Measurements from ENCODE around the gene ICAM1. TPM values are rescaled to one million over a fixed set of nuclear protein-coding genes. Genes with fewer than 3 reads are reported as not detected.
A peak's percentile ranks its signal among the peaks of the same experiment; 100 is the strongest.

ICAM1 gene
- total RNA-seq, result 100 to 1,000 TPM in 1 of 7 donors, 10 to 100 TPM in 6; 12.1 to 116 (median 18.7) TPM
- 10 to 100 TPM; 12.3 to 20.6 TPM for polyA plus RNA-seq
- long read RNA-seq, donor 1, transcript ICAM1-201 (7 exons, 3,252 nt), result major isoform, 40 of 57 reads
- long read RNA-seq, donor 1, partial matches to known transcripts, result 14 of 57 reads
- long read RNA-seq, donor 1, other reads (novel, unspliced or antisense), result 3 of 57 reads
- long read RNA-seq, donor 2, partial matches to known transcripts, result 0 of 3 reads
- long read RNA-seq, donor 2, other reads (novel, unspliced or antisense), result 0 of 3 reads
- long read RNA-seq, donor 3, transcript ICAM1-201 (7 exons, 3,252 nt), result major isoform, 37 of 69 reads
- long read RNA-seq, donor 3, partial matches to known transcripts, result 29 of 69 reads
- long read RNA-seq, donor 3, other reads (novel, unspliced or antisense), result 3 of 69 reads

DNA sequence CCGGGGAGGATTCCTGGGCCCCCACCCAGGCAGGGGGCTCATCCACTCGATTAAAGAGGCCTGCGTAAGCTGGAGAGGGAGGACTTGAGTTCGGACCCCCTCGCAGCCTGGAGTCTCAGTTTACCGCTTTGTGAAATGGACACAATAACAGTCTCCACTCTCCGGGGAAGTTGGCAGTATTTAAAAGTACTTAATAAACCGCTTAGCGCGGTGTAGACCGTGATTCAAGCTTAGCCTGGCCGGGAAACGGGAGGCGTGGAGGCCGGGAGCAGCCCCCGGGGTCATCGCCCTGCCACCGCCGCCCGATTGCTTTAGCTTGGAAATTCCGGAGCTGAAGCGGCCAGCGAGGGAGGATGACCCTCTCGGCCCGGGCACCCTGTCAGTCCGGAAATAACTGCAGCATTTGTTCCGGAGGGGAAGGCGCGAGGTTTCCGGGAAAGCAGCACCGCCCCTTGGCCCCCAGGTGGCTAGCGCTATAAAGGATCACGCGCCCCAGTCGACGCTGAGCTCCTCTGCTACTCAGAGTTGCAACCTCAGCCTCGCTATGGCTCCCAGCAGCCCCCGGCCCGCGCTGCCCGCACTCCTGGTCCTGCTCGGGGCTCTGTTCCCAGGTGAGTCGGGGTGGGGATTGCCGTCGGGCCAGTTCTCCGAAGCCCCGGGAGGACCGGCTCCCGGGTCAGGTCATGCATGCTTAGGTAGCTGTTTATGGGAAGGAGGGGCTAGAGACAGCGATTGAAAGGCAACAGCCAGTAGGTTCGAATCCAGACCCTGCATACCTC is at the start of gene ICAM1:
ICAM1 (plus strand) TSS at position 505 of the 779 bp plus-strand sequence; CDS start at position 545, 40 bp downstream.
- H3K36me3 ChIP-seq, result no peaks in the 10 kb centered on the region
- peak; percentile 71 to 84 (median 74) for DNase-seq
- intact Hi-C loops (cut with DNase I), result loop anchor here in 1 of 4 donors (1.0 to 2.0 kb wide), 2 partner anchors 113 to 118 kb away; no protein-coding TSS in a partner anchor
- no peaks in the 10 kb centered on the region for H3K9me3 ChIP-seq
- TF ChIP-seq POLR2A (IDR thresholded peaks at IDR 0.05) (peak; percentile 40), EP300 (IDR thresholded peaks at IDR 0.05) (peak; percentile 56), CTCF (IDR thresholded peaks at IDR 0.05) (peak in 2 of 3 donors; percentile 6 to 14)
- 3 to 4% (median 3%) methylated on average over 48 to 51 of the region's 51 CpGs for WGBS, 3 donors
- peak within 1 kb of the TSS; percentile 58 to 65 for H3K27ac ChIP-seq
- peaks cover 8% of the 10 kb centered on the region for H3K4me1 ChIP-seq (ENCODE audit: insufficient read depth)
- no peaks in the 10 kb centered on the region for H3K27me3 ChIP-seq
- H3K4me3 ChIP-seq, result peak within 1 kb of the TSS; percentile 39

DNA sequence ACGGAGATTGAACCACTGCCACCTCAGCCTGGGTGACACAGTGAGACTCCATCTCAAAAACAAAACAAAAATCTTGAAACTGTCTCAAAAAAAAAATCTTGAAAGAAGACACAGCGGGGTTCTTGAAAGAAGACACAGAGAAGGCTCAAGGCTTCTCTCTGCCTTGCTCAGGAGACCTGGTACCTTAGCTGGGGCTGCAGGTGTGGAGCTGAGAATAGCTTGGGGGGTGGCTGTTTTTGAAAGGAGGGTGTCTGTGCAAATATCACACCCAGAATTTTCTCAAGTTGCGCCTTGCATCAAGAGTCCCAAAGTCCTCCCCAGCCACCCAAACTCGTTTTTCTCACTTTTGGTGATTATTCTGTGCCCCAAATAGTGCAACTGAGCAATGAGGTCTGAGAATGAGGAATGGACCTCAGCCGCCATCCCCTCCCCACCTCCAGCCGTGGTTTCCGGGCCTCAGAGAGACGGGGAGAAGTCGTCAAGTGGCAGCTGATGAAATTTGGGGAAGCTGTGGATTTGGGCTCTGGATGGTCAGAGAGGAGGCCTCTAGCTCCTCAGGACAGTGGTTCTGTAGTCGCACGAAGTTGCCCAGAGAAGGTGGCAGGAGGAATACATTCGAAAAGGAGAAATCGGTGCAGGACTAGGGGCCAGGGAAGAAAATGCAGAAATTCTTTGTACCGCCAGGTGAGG is 48.6 kb upstream of the ICAM1 start:
- Histone ChIP-seq H3K27me3 (no peaks in the 10 kb centered on the region), H3K27ac (no peak overlapping the region), H3K9me3 (no peaks in the 10 kb centered on the region), H3K4me3 (no peak overlapping the region), H3K4me1 (ENCODE audit: insufficient read depth) (peaks cover 6% of the 10 kb centered on the region), H3K36me3 (no peaks in the 10 kb centered on the region)
- intact Hi-C loops (cut with DNase I), result loop anchor here in 1 of 4 donors (10.0 kb wide), 1 partner anchor 108 kb away; the partner anchor contains the start of genes EIF3G and P2RY11
- no peak for DNase-seq
- TF ChIP-seq POLR2A (IDR thresholded peaks at IDR 0.05), result no peak
- 87 to 90% (median 87%) methylated on average over 14 of the region's 14 CpGs for WGBS, 3 donors

GRCh38 chr19:10223488-10224213 is 47.3 kb upstream of the ICAM1 start:
- Histone ChIP-seq H3K36me3 (no peaks in the 10 kb centered on the region), H3K27ac (no peak overlapping the region), H3K4me3 (no peak overlapping the region), H3K9me3 (no peaks in the 10 kb centered on the region), H3K4me1 (ENCODE audit: insufficient read depth) (peaks cover 10% of the 10 kb centered on the region), H3K27me3 (no peaks in the 10 kb centered on the region)
- WGBS, 3 donors, result 91 to 95% (median 94%) methylated on average over 28 of the region's 28 CpGs
- DNase-seq, result peak in 2 of 5 donors; percentile 35 to 45
- intact Hi-C loops (cut with DNase I), result loop anchor here in 1 of 4 donors (10.0 kb wide), 1 partner anchor 109 kb away; the partner anchor contains the start of genes EIF3G and P2RY11
- TF ChIP-seq EP300 (IDR thresholded peaks at IDR 0.05) (no peak), POLR2A (IDR thresholded peaks at IDR 0.05) (no peak), CTCF (IDR thresholded peaks at IDR 0.05) (no peak)

DNA sequence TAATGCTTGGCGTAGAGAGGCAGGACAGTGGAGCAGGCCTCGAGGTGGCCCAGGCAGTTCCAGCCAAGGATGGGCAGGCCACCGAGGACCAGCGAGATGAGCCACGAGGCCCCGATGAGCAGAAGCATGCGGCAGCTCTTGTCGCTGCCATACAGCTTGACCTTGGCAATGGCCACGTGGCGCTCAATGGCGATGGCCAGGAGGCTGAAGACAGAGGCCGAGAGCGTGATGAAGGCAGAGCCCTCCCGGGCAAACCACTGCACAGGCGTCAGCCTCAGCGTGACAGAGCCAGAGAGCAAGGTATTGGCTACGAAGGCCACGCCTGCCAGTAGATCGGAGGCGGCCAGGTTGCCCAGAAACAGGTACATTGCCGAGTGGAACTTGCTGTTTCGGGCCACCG is 46.6 kb upstream of the ICAM1 start:
- peak in 3 of 5 donors; percentile 13 to 50 (median 42) for DNase-seq
- H3K4me1 ChIP-seq (ENCODE audit: insufficient read depth), result peaks cover 10% of the 10 kb centered on the region
- intact Hi-C loops (cut with DNase I), result loop anchor here in 1 of 4 donors (10.0 kb wide), 1 partner anchor 110 kb away; the partner anchor contains the start of genes EIF3G and P2RY11
- TF ChIP-seq CTCF (IDR thresholded peaks at IDR 0.05) (no peak), EP300 (IDR thresholded peaks at IDR 0.05) (no peak), POLR2A (IDR thresholded peaks at IDR 0.05) (no peak)
- 94 to 97% (median 95%) methylated on average over 23 of the region's 23 CpGs for WGBS, 3 donors
- no peak overlapping the region for H3K4me3 ChIP-seq
- H3K9me3 ChIP-seq, result no peaks in the 10 kb centered on the region
- no peaks in the 10 kb centered on the region for H3K36me3 ChIP-seq
- no peaks in the 10 kb centered on the region for H3K27me3 ChIP-seq
- peak overlapping the region in 1 of 2 donors; percentile 72 for H3K27ac ChIP-seq

Measured in ovary (tissue), 10 donors.